Measurements from ENCODE around the gene CLDN6. TPM values are rescaled to one million over a fixed set of nuclear protein-coding genes. Genes with fewer than 3 reads are reported as not detected.

The CLDN6 gene
- total RNA-seq, 2 donors from 2014 or later, result not detected

GRCh38 chr16:2990891-2991290, 27.1 kb downstream of the CLDN6 start:
- DNase-seq, result no peak
- H3K27ac Mint-ChIP-seq, result no peak overlapping the region
- ATAC-seq, result no peak
- H3K27me3 Mint-ChIP-seq, result no peaks in the 10 kb centered on the region
- H3K36me3 Mint-ChIP-seq (ENCODE audit: low read depth), result no peaks in the 10 kb centered on the region
- H3K4me1 Mint-ChIP-seq, result no peaks in the 10 kb centered on the region
- no peaks in the 10 kb centered on the region for H3K9me3 ChIP-seq (ENCODE audit: control insufficient read depth, low read length, poor library complexity, severe bottlenecking)
- H3K4me3 Mint-ChIP-seq, result no peak overlapping the region

GRCh38 chr16:2988590-2989099, 29.3 kb downstream of the CLDN6 start:
- Mint-ChIP-seq H3K36me3 (ENCODE audit: low read depth) (no peaks in the 10 kb centered on the region), H3K27me3 (no peaks in the 10 kb centered on the region)
- DNase-seq, result no peak

GRCh38 chr16:2987833-2988232, 30.1 kb downstream of the CLDN6 start:
- Mint-ChIP-seq H3K4me3 (no peak overlapping the region), H3K4me1 (no peaks in the 10 kb centered on the region), H3K27me3 (no peaks in the 10 kb centered on the region), H3K27ac (no peak overlapping the region), H3K36me3 (ENCODE audit: low read depth) (no peaks in the 10 kb centered on the region)
- H3K9me3 ChIP-seq (ENCODE audit: control insufficient read depth, low read length, poor library complexity, severe bottlenecking), result no peaks in the 10 kb centered on the region
- ATAC-seq, result no peak
- DNase-seq, result no peak

More at GRCh38 chr16:2988590-2989099, 29.3 kb downstream of the CLDN6 start:
- H3K4me3 Mint-ChIP-seq, result no peak overlapping the region
- H3K9me3 ChIP-seq (ENCODE audit: control insufficient read depth, low read length, poor library complexity, severe bottlenecking), result no peaks in the 10 kb centered on the region
- H3K27ac Mint-ChIP-seq, result no peak overlapping the region
- H3K4me1 Mint-ChIP-seq, result no peaks in the 10 kb centered on the region
- ATAC-seq, result no peak

- Mint-ChIP-seq H3K27me3 (no peaks in the 10 kb centered on the region), H3K4me3 (no peak overlapping the region), H3K4me1 (no peaks in the 10 kb centered on the region), H3K27ac (no peak overlapping the region), H3K36me3 (ENCODE audit: low read depth) (no peaks in the 10 kb centered on the region)
- H3K9me3 ChIP-seq (ENCODE audit: control insufficient read depth, low read length, poor library complexity, severe bottlenecking), result no peaks in the 10 kb centered on the region
- no peak for ATAC-seq
- no peak for DNase-seq
These were observed 30.7 kb downstream of the CLDN6 start for GRCh38 chr16:2987286-2987685.

- Mint-ChIP-seq H3K4me3 (no peak overlapping the region), H3K36me3 (ENCODE audit: low read depth) (no peaks in the 10 kb centered on the region), H3K4me1 (peaks cover 1% of the 10 kb centered on the region), H3K27ac (no peak overlapping the region), H3K27me3 (no peaks in the 10 kb centered on the region)
- no peak for ATAC-seq
- no peaks in the 10 kb centered on the region for H3K9me3 ChIP-seq (ENCODE audit: control insufficient read depth, low read length, poor library complexity, severe bottlenecking)
- no peak for DNase-seq
These were observed 31.3 kb downstream of the CLDN6 start for GRCh38 chr16:2986623-2987188.

GRCh38 chr16:2985893-2986355, 32.1 kb downstream of the CLDN6 start:
- peaks cover 3% of the 10 kb centered on the region for H3K4me1 Mint-ChIP-seq
- DNase-seq (no peak), ATAC-seq (no peak)
- H3K27me3 Mint-ChIP-seq, result no peaks in the 10 kb centered on the region
- H3K4me3 Mint-ChIP-seq, result no peak overlapping the region
- H3K36me3 Mint-ChIP-seq (ENCODE audit: low read depth), result no peaks in the 10 kb centered on the region
- H3K9me3 ChIP-seq (ENCODE audit: control insufficient read depth, low read length, poor library complexity, severe bottlenecking), result no peaks in the 10 kb centered on the region
- H3K27ac Mint-ChIP-seq, result no peak overlapping the region

GRCh38 chr16:2985462-2985861, 32.5 kb downstream of the CLDN6 start:
- Mint-ChIP-seq H3K4me1 (peaks cover 3% of the 10 kb centered on the region), H3K36me3 (ENCODE audit: low read depth) (no peaks in the 10 kb centered on the region), H3K27me3 (no peaks in the 10 kb centered on the region), H3K27ac (no peak overlapping the region), H3K4me3 (no peak overlapping the region)
- no peak for ATAC-seq
- no peaks in the 10 kb centered on the region for H3K9me3 ChIP-seq (ENCODE audit: control insufficient read depth, low read length, poor library complexity, severe bottlenecking)
- DNase-seq, result no peak

GRCh38 chr16:2983706-2984136, 34.3 kb downstream of the CLDN6 start:
- no peaks in the 10 kb centered on the region for H3K9me3 ChIP-seq (ENCODE audit: control insufficient read depth, low read length, poor library complexity, severe bottlenecking)
- H3K4me3 Mint-ChIP-seq, result peak overlapping the region; percentile 45
- no peak overlapping the region for H3K27ac Mint-ChIP-seq
- ATAC-seq (peak; percentile 56), DNase-seq (peak; percentile 45 to 64 (median 57))
- peaks cover 3% of the 10 kb centered on the region for H3K4me1 Mint-ChIP-seq
- no peaks in the 10 kb centered on the region for H3K36me3 Mint-ChIP-seq (ENCODE audit: low read depth)
- no peaks in the 10 kb centered on the region for H3K27me3 Mint-ChIP-seq

GRCh38 chr16:2982402-2982801, 35.6 kb downstream of the CLDN6 start:
- no peaks in the 10 kb centered on the region for H3K27me3 Mint-ChIP-seq
- peaks cover 3% of the 10 kb centered on the region for H3K4me1 Mint-ChIP-seq
- peak overlapping the region; percentile 86 for H3K4me3 Mint-ChIP-seq
- no peaks in the 10 kb centered on the region for H3K36me3 Mint-ChIP-seq (ENCODE audit: low read depth)
- H3K27ac Mint-ChIP-seq, result peak overlapping the region; percentile 90
- ATAC-seq (no peak), DNase-seq (no peak)
- no peaks in the 10 kb centered on the region for H3K9me3 ChIP-seq (ENCODE audit: control insufficient read depth, low read length, poor library complexity, severe bottlenecking)

- Mint-ChIP-seq H3K27me3 (no peaks in the 10 kb centered on the region), H3K27ac (peak overlapping the region; percentile 90), H3K4me3 (peak overlapping the region; percentile 86), H3K36me3 (ENCODE audit: low read depth) (no peaks in the 10 kb centered on the region), H3K4me1 (peaks cover 3% of the 10 kb centered on the region)
- no peak for DNase-seq
- ATAC-seq, result no peak
- no peaks in the 10 kb centered on the region for H3K9me3 ChIP-seq (ENCODE audit: control insufficient read depth, low read length, poor library complexity, severe bottlenecking)
These were observed 36.1 kb downstream of the CLDN6 start for GRCh38 chr16:2981899-2982250.

GRCh38 chr16:2981177-2981898, 36.6 kb downstream of the CLDN6 start:
- Mint-ChIP-seq H3K4me1 (peaks cover 3% of the 10 kb centered on the region), H3K36me3 (ENCODE audit: low read depth) (no peaks in the 10 kb centered on the region), H3K4me3 (peak overlapping the region; percentile 86), H3K27ac (peak overlapping the region; percentile 90), H3K27me3 (no peaks in the 10 kb centered on the region)
- ATAC-seq (no peak), DNase-seq (no peak)
- no peaks in the 10 kb centered on the region for H3K9me3 ChIP-seq (ENCODE audit: control insufficient read depth, low read length, poor library complexity, severe bottlenecking)

GRCh38 chr16:2980227-2981176, 37.5 kb downstream of the CLDN6 start, which contains the start of gene PKMYT1:
Gene PKMYT1 (minus strand): TSS chr16:2980446. CDS start chr16:2979657, 789 bp downstream.
- H3K27ac Mint-ChIP-seq, result peak within 1 kb of the TSS; percentile 90
- DNase-seq (peak; percentile 94 to 97 (median 96)), ATAC-seq (peak; percentile 94)
- H3K4me3 Mint-ChIP-seq, result peak within 1 kb of the TSS; percentile 86
- no peaks in the 10 kb centered on the region for H3K27me3 Mint-ChIP-seq
- H3K9me3 ChIP-seq (ENCODE audit: control insufficient read depth, low read length, poor library complexity, severe bottlenecking), result no peaks in the 10 kb centered on the region
- H3K36me3 Mint-ChIP-seq (ENCODE audit: low read depth), result no peaks in the 10 kb centered on the region
- peaks cover 3% of the 10 kb centered on the region for H3K4me1 Mint-ChIP-seq
